22Rv1 (cell line): ENCODE results near the gene GNB5.
A peak's percentile ranks its signal among the peaks of the same experiment; 100 is the strongest.

Source experiments
- H3K27ac ChIP-seq: fragments of 450-650 bp; 2 replicates; pipeline ENCODE4 v1.5.1; 2017
- ZFX ChIP-seq: fragments of 450-650 bp; IDR thresholded peaks from 2 replicates; pipeline ENCODE4 v1.6.1; 2017; ENCODE audit warnings: antibody characterized with exemption, borderline replicate concordance
- TF ChIP-seq, protein P1 (sequence below): fragments of 450-650 bp; IDR thresholded peaks from 2 replicates; pipeline ENCODE4 v1.5.1; 2017; ENCODE audit warnings: mild to moderate bottlenecking

Gene GNB5

DNA sequence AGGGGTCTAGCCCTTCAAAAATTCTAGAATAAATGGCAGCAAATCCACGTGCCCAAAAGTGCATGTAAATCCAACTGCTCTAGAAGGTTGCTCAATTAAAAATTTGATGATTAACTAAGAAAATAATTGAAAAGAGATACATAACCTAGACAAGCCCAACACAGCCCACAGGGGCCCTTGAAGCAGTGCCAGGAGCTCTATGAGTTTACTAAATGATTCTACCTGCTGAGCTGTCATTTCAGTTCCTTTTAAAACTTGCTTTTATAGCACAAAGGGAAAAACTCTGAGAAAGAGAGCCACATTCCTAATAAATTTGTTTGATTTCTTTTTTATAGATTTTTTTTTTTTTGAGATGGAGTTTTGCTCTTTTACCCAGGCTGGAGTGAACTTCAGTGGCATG, 38.9 kb upstream of the GNB5 start:
- no peak overlapping the region for H3K27ac ChIP-seq
- no peak for TF ChIP-seq ZFX
- TF ChIP-seq, protein P1, sequence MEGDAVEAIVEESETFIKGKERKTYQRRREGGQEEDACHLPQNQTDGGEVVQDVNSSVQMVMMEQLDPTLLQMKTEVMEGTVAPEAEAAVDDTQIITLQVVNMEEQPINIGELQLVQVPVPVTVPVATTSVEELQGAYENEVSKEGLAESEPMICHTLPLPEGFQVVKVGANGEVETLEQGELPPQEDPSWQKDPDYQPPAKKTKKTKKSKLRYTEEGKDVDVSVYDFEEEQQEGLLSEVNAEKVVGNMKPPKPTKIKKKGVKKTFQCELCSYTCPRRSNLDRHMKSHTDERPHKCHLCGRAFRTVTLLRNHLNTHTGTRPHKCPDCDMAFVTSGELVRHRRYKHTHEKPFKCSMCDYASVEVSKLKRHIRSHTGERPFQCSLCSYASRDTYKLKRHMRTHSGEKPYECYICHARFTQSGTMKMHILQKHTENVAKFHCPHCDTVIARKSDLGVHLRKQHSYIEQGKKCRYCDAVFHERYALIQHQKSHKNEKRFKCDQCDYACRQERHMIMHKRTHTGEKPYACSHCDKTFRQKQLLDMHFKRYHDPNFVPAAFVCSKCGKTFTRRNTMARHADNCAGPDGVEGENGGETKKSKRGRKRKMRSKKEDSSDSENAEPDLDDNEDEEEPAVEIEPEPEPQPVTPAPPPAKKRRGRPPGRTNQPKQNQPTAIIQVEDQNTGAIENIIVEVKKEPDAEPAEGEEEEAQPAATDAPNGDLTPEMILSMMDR = no peak

DNA sequence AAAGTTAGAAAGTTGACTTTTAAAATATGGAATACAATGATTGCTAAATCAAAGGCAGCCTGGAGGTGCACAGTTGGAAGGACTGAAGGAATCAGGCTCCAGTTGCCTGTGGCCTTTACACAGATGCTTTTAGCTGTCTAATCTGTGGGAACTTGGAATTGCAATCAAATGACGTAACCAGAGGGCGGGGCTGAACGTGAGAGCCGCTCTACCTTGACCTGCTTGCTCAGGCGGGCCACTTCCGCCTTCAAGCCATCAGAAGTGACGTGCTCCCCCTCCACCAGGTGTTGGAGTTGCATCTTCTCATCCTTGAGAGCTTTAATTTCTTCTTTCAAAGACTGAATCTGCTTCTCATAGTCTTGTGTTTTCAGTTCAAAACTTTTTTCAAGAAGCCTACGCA, 37.7 kb upstream of the GNB5 start:
- H3K27ac ChIP-seq = no peak overlapping the region; the same call in 1 of the 2 replicates

DNA sequence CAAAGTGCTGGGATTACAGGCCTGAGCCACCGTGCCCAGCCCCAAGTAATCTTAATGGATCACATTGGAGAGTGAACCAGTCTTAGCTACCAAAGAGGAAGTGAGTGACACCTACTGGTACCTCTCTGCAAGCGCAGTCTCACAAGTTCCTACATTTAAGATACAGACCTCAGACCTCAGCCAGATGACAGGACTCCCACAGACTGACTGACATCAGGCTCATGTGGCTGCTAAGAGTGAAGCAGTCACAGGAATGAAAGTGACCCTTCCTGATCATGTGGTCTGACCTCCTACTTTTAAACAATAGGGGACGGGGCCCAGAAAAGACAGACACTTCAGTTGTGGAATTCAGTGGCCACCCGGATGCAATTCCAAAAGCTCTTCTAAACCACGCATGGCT, 36.3 kb upstream of the GNB5 start:
- TF ChIP-seq, protein P1 = peak; percentile 82
- no peak for TF ChIP-seq ZFX
- no peak overlapping the region; the same call in 1 of the 2 replicates for H3K27ac ChIP-seq

More for the DNA sequence above, 37.7 kb upstream of the GNB5 start:
- TF ChIP-seq ZFX = no peak
- TF ChIP-seq, protein P1 = no peak

GRCh38 chr15:52225230-52225629, 34.0 kb upstream of the GNB5 start:
- TF ChIP-seq ZFX = no peak
- TF ChIP-seq, protein P1 = no peak
- no peak overlapping the region for H3K27ac ChIP-seq

DNA sequence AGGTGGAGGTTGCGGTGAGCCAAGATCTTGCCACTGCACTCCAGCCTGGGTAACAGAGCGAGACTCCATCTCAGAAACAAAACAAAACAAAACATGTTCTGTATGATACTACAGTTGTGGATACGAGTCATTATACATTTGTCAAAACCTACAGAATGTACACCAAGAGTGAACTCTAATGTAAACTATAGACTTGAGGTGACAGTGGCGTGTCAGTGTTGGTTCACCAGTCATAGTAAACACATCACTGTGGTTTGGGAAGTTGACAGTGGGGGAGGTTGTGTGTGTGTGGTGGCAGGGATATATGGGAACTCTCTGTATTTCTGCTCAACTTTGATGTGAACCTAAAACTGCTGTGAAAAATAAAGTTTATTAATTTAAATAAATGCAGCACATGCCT, 33.0 kb upstream of the GNB5 start:
- no peak overlapping the region for H3K27ac ChIP-seq
- no peak for TF ChIP-seq ZFX
- TF ChIP-seq, protein P1 = no peak

- H3K27ac ChIP-seq = no peak overlapping the region
- TF ChIP-seq, protein P1 = no peak
- no peak for TF ChIP-seq ZFX
These were observed 30.5 kb upstream of the GNB5 start for GRCh38 chr15:52221730-52222129.

- no peak overlapping the region for H3K27ac ChIP-seq
- TF ChIP-seq, protein P1 = no peak
- no peak for TF ChIP-seq ZFX
These were observed 29.9 kb upstream of the GNB5 start for GRCh38 chr15:52220937-52221660.
